ENCODE data around the gene COL6A5.

COL6A5 gene

DNA sequence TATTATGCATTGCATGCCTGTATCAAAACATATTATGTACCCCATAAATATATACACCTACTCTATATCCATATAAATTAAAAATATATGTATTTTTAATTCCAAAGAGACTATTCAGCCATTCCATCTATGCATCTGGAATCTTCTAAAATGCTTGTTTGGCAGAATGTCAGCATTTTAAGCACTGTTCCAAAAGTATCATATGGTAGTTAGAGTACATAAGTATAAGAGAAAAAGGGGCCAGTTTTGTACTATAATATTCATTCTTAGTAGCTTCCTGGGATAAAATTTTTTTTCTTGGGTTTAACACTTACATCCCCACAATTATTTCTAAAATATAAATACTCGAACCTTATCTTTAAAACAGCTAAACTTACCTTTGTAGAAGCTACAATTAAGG is 111.1 kb downstream of the COL6A5 start:
- DNase-seq: no peak

DNA sequence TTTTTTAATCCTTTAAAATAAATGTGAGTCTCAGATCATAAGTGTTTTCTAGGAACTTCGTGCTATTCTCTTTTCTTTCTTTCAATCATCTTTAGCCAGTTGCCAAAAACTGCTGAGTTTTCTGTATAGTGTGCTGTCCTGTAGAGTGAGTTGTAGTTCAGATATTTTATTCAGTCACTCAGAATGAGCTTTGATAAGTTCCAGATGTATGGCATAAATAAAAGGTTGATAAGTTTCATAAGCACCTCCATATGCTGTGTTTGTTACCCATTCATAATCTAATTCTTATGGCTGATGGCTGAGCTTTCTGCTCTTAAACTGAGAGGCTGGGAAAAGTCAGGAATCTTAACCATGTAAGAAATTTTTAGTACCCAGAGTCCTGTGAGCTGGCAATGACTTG is 112.2 kb downstream of the COL6A5 start:
- DNase-seq: no peak

DNA sequence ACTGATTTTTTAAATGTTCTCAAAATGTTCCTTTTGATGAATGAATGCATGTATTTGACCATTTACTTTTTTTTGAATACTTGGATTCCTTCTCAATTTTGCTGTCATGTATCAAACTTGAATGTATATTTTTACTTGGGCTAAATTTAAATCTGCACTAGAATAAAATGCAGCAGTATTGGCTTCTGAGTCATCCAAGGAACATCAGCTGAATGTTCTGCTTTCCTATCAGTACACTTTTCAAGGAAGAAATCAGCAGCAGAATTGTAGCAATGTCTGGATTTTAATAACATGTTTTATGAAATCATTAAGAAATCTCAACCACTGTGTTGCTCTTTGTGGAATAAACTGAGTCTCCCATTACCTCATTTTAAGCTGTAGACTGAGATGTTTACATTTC is 114.5 kb downstream of the COL6A5 start:
- DNase-seq: no peak

DNA sequence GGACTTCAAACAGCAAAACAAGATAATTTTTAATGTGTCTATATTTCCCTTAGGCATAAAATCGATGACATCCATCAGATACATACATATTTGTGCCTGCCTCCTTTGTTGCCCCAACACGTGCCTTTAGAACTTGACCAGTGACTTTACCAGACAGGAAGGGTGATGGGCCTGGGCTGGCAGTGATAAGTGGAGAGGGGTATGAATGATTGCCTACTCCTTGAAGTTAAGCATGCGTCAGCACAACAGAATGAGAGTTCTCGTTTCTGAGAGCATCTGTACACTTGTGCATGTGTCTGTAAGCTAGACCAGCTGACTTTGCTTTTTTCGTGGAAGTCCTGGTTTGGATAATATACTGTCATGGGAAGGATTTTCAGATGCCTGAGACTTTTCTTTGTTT is 116.6 kb downstream of the COL6A5 start:
- DNase-seq: no peak

DNA sequence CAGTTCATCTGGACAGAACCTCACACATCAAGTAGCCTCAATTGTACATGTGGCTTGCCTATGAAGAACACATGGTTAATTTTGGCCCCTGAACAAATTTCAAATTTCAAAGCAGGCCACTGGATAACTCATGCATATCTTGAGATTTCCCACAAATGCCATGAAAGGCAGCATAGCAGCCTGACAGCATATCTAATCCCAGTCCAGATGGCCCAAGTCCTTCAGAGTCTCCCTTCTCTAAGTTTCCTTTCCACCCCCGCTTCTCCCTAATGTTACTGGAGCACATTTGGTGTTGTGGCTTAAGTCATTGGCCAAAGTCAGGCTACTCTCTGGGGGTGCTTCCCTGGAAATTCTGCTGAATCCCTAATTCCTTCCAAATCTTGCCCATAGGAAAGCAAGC is 117.7 kb downstream of the COL6A5 start:
- DNase-seq: no peak

DNA sequence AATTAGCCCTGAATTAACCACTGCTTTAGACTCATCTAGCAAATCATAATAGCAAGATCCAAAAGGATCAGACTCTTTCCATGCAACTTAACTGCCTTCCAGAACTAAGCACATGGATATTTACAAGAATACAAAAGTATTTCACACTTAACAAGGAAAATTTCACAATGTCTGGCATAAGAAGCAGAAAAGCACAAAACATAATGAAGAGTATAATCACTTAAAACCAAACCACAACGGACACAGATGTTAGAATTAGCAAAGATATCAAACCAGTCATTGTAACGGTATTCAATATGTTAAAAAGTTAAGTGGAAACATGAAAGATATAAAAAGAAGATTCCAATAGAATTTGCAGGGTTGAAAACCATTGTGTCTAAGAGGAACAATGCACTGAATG is 120.0 kb downstream of the COL6A5 start:
- no peak for DNase-seq

- DNase-seq: no peak
These were observed 122.8 kb downstream of the COL6A5 start for GRCh38 chr3:130468311-130468710.

DNA sequence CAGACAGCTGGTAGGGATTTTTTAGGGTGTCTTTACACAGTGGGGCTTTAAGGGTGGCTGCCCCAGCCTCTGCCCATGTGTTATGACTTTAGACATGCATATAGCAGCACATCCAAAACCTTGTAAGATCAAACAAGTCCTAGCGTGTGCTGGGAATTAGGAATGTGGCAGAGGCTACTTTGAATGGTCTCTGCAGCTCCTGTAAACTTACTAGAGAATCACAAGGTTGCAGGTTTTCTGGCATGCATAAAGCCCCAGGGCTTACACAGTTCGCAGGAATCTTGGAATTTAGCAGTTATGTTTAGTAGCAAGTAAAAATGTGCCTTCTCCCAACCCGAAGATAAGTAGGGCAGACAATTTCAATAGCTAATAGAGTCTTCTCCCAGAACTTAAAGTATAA is 124.7 kb downstream of the COL6A5 start:
- no peak for DNase-seq

DNA sequence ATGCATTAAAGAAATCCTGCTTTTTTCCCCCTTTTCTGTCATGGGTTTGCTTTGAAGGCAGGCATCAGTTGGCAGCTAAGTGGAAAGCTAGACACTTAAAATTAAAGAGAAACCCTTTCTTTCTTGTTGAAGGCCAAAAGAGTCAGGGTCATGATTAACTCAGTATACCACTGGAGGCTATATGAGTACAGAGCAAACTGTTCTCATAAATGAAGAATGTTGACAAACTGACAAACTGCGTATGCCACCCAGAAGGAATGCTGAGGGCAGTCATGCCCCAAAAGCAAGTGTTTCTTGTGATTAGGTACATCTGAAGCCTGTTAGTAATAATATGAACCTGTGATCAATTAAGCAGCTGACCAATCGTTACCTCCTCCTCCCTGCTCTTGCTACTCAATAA is 127.9 kb downstream of the COL6A5 start:
- no peak for DNase-seq

GRCh38 chr3:130480736-130481135 is 135.3 kb downstream of the COL6A5 start:
- no peak for DNase-seq

- DNase-seq: no peak
These were observed 142.8 kb downstream of the COL6A5 start for GRCh38 chr3:130488288-130488687.

GRCh38 chr3:130488769-130489450 is 143.4 kb downstream of the COL6A5 start:
- DNase-seq: no peak

GRCh38 chr3:130490241-130490640 is 144.8 kb downstream of the COL6A5 start:
- no peak for DNase-seq

DNA sequence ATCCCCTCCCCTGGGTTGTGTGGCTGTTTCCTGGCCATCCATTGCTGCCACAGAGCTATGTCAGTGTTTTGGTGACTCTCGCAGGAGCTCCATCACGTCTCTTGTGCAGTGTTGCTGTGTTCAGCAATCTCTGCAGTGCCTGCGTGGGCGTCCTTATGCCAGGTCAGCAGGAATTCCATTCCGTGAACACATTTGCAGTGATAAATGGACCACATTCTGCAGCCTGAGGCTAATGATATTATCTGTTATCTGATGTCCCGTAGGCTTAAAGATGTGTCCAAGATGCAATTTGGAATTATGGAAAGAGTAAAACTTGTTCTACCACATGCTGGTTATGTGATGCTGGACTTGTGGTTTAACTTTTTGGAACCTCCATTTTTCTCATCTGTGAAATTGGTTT is 146.0 kb downstream of the COL6A5 start:
- DNase-seq: no peak

DNA sequence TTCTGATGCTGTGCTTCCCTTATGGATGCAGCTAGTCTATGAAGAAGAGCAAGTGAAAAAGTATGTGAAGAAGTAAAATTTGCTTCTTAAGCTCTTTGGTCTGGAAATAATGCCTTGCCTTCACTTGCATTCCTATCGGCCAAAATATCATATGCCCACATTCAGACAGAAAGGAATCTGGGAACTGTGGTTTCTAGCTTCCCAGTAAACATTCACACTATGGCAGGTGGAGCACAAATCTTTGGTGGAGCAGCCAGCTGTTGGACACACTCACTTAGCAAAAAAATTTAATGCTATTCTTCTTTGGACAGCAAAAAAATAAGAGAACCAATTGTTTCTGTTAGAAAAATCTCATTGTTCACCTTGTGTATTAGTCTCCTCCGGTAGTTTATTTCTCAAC is 159.2 kb downstream of the COL6A5 start:
- DNase-seq: no peak

- DNase-seq: no peak
These were observed 160.6 kb downstream of the COL6A5 start for GRCh38 chr3:130506031-130506430.

DNA sequence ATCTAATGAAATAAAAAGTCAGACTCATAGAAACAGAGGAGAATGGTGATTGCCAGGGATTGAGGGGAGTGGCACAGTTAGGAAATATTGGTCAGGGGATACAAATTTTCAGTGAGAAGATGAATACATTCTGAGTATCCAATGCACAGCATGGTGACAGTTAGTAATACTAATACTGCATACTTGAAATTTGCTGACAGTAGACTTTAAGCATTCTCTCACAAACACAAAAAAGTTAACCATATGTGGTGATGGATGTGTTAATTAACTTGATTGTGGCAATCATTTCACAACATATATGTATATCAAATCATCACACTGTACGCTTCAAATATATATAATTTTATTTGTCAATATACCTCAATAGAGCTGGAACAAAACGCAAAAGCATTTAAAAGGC is 162.3 kb downstream of the COL6A5 start:
- DNase-seq: no peak

DNA sequence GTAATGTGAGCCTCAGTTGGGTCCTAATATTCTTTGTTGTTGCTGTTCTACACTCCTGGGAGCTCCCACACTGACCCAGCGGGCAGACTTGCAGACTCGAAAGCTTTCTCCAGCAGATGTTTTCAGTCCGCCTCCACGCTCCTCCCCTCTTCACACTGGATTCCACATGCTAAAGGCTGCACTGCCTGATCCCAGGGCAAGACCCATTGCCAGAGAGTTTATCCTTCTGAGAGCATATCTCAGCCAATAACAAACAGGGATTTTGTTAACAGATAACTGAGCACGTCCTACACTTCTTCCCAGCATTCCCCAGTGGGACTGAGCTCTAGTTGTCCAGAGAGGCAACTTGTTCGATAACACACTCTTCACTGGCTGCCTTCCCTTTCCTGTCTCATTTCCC is 163.5 kb downstream of the COL6A5 start:
- no peak for DNase-seq

GRCh38 chr3:130514681-130515080 is 169.2 kb downstream of the COL6A5 start:
- DNase-seq: no peak

DNA sequence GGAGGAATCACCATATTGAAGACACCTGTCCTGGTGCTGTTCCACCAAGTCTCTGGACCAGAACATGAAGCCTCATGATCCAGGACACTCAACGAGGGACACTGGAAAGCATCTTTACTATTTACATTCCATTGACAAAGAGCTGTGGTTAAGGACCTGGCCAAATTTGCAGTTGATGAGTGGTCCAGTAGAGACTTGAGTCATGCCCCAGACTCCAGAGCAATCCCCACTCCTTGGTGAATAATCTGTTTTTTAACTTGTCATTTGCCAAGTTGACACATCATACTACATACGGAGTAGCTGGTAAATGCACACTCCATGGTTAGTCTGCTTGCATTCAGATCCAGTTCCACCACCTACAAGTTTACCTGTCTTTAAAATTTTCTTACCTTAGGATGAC is 170.3 kb downstream of the COL6A5 start:
- DNase-seq: no peak

- no peak for DNase-seq
These were observed 171.4 kb downstream of the COL6A5 start, which contains the start of gene COL6A6 for GRCh38 chr3:130516645-130517512. TSS of gene COL6A6 (plus strand) at chr3:130517177. CDS start at chr3:130560365, 43,188 bp downstream.

- no peak for DNase-seq
These were observed 172.1 kb downstream of the COL6A5 start for GRCh38 chr3:130517602-130518001.

DNA sequence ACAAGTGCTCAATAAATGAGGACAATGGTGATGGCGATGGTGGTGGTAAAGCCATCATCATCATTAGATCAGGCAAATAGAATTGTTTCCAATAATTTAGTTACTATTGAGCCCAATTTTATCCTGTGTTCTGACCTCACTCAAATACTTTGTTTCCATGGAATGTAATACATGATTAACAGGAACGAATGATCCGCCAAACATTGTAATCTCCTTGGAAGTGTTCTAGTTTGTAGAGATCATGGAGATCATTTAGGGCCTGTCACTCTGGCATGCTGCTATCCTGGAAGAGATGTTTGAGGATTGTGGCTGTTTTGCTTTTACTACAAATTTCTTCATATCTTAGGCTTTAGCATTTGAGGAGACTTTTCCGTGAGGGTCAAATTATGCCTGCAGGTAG is 174.3 kb downstream of the COL6A5 start:
- DNase-seq: no peak

DNA sequence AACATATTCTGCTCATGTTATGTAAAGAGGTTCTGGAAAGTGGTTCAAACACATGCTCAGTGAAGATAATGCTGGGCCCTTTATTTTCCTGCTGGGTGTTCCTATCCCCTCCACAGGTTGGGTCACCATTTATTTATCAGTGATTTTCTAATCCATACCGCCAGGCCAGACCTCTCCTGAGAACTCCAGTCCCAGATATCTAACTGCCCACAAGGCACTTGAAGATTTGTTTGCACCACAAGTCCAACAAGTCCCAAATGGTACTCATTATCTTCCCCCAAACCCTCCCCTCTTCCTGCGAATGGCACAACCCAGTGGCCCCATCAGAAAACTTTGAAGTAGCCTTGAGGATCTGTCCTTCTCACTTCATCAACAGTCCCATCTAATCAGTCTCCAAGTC is 176.9 kb downstream of the COL6A5 start:
- no peak for DNase-seq
